GM20000 (cell line): ENCODE results near the gene FAM199X.

Experiments used
- DNase-seq: peaks from one replicate; pipeline ENCODE4 v3.0.0; 2012; ENCODE audit warnings: low spot score
- TF ChIP-seq, protein P1 (sequence below): IDR thresholded peaks from 2 replicates; pipeline ENCODE4 v1.5.1; 2012; ENCODE audit warnings: mild to moderate bottlenecking, control low read depth; ENCODE audit errors: extremely low read depth, missing control alignments

The FAM199X gene

DNA sequence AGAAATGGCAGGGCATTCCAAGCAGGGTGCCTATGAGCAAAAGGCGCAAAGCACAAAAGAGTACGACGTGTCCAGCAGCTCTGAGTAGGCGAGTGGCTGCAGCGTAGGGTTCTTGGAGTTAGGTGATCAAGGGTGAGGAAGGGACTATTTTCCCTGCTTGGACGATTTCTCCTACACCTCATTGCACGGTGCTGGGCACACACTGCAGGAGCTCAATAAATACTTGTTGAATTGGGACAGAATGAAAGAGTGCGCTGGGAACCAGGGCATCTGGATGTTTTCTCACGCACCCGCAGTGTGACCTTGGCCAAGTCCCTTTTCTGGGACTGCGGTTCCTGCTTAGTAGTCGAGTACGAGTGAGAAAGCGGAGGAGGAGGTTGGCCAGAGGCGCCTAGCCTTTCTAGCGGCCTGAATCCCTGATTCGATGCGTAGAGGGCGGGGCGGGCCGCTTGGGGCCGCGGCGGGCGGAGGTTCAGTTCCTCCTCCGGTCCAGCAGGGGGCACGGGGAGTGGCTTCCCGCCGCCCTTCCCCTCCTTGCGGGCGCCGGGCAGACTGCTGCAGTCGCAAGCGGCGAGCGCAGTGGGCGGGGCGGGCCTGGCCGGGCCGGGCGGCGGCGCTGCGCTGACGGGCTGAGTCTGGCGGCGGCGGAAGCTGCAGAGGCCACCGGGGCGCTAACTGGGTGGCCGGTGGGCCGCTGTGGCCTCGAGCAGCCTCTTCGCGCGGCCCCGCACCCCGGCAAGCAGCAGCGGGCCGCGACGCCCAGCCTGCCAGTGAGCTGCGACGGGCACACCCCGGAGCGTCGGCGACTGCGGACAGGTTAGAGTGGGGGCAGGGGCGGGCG is at the start of gene FAM199X:
Gene FAM199X (plus strand): TSS at position 560 of the 841 bp plus-strand sequence. CDS start 333 bp downstream, outside the sequence.
- TF ChIP-seq, protein P1, sequence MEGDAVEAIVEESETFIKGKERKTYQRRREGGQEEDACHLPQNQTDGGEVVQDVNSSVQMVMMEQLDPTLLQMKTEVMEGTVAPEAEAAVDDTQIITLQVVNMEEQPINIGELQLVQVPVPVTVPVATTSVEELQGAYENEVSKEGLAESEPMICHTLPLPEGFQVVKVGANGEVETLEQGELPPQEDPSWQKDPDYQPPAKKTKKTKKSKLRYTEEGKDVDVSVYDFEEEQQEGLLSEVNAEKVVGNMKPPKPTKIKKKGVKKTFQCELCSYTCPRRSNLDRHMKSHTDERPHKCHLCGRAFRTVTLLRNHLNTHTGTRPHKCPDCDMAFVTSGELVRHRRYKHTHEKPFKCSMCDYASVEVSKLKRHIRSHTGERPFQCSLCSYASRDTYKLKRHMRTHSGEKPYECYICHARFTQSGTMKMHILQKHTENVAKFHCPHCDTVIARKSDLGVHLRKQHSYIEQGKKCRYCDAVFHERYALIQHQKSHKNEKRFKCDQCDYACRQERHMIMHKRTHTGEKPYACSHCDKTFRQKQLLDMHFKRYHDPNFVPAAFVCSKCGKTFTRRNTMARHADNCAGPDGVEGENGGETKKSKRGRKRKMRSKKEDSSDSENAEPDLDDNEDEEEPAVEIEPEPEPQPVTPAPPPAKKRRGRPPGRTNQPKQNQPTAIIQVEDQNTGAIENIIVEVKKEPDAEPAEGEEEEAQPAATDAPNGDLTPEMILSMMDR: peak; percentile 4
- peak; percentile 91 for DNase-seq

DNA sequence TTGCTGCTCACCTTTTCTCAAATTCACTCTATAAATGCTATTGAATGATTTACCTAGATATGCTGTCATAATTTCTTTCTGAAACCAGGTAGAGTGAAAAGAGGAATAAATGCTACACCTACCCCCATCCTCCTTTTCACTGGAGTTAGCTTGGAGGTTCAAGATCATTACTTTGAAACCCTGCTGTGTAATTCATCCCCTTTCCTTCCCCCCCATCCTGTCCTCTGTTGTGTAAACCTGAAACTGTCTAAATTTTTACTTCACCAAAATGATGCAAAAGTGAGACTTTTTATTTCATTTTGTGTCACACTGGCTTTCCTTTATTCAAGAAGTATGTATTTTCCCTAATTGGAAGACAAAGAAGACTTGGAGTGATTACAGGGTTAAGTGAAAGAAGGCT is 48.5 kb upstream of the FAM199X start:
- no peak for DNase-seq
- TF ChIP-seq, protein P1: no peak

DNA sequence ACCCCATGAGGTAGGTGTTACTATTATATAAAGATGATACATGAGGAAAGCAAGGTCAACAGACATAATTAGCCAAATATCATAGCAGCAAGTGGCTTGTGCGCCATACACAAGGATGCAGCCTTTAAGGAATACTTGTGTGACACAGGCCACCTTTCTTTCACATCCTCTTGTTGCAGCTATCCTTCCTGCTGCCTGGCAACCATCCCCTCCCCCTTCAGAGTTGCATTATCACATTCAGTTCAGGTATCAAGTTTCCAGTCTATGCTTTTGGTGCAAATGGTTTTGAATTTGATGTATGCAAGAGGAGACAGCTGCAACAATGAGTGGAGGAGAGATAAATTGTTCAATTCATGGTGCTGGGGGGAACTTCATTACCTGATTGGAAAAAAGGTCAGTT is 47.5 kb upstream of the FAM199X start:
- no peak for DNase-seq
- TF ChIP-seq, protein P1: no peak

DNA sequence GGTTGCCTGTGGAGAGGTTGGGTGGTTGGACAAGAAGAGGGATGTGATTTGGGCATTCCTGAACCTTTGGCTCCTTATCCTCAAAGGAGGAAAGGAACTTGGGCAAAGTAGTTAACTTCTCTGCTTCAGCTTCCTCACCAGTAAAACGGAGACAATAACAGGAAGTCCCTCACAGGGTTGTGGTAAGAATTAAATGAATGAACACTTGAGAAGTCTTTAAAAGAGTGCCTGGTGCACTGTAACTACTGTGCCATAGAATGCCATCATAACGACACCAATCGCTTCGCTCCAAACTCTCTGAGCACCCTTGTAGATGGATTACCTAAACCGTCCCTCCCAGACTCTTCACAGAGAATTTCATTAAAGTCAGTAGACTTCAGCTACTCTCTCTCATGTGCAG is 43.4 kb upstream of the FAM199X start:
- DNase-seq: no peak
- TF ChIP-seq, protein P1: no peak

DNA sequence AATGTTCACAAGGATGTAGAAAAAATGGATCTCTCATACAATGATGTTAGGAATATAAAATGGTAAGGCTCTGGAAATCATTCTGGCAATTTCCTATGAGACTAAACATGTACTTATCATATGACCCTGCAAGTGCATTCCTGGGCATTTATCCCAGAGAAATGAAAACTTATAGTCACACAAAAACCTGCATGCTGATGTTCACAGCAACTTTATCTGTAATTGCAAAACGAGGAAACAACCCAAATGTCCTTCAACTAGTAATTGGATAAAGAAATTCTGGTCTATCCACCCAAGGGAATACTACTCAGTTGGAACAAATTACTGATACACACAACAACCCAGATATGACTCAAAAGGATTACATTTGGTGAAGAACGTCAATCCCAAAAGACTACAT is 39.4 kb upstream of the FAM199X start:
- TF ChIP-seq, protein P1: no peak
- no peak for DNase-seq

DNA sequence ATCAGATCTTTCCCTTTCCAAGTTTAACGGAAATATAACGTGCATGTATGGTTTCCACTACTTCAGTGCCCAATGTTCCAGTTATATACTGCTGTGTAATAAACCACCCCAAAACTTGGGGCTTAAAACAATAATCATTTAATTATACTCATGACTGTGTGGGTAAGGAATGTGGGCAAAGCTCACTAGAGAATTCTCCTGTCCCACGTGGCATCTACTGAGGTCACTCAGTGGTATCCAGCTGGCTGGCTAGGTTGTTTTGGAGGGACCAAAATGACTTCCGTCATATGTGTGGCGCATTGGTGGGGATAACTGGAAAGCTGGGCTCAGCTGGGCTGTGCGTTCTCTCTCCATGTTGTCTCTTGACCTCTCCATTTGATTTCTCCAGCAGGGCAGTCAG is 35.4 kb upstream of the FAM199X start:
- TF ChIP-seq, protein P1: no peak
- DNase-seq: no peak

DNA sequence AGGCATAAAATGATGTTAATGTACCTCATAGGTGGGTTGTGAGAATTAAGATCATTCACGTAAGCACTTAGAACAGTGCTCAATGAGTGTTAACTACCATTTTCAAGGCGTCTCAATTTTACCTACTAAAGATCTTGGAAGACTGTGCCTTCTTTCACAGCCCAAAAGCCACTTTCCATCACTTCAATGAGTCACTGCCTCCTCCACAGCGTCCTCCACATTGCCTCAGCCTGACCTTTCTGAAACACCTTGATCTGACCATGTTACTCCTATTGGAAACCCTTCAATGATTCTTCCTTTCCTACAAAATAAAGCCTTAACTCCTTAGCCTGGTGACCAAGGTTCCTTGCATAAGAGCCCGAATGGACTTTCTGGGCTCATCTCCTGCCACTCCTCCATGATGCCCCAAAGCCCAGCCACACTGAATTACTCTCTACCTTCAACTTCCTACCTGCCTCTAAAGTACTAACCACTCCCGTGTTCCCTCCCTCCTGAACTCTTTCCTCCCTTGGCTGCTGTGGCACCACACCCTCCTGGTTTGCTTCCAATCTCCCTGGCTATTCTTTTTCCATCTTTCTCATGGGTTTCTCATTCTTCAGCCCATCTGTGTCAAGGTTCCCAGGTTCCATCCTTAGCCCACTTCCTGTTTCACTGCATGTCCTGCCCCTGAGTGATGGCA is 31.5 kb upstream of the FAM199X start:
- DNase-seq: no peak
- TF ChIP-seq, protein P1: no peak
